OCI-LY3 (cell line): ENCODE results near the gene CIZ1.

Experiments
- EZH2phosphoT487 ChIP-seq: fragments of 200-600 bp; shearing (Covaris generic); IDR thresholded peaks from 2 replicates; pipeline ENCODE4 v1.6.1; 2018; ENCODE audit warnings: antibody characterized with exemption, mixed run types, low read depth
- TF ChIP-seq, protein P1 (sequence below): fragments of 200-600, 300-600 bp; sonication (generic); IDR thresholded peaks from 2 replicates; pipeline ENCODE4 v1.5.1; 2014; ENCODE audit warnings: antibody characterized with exemption, low read length, low read depth

DNA sequence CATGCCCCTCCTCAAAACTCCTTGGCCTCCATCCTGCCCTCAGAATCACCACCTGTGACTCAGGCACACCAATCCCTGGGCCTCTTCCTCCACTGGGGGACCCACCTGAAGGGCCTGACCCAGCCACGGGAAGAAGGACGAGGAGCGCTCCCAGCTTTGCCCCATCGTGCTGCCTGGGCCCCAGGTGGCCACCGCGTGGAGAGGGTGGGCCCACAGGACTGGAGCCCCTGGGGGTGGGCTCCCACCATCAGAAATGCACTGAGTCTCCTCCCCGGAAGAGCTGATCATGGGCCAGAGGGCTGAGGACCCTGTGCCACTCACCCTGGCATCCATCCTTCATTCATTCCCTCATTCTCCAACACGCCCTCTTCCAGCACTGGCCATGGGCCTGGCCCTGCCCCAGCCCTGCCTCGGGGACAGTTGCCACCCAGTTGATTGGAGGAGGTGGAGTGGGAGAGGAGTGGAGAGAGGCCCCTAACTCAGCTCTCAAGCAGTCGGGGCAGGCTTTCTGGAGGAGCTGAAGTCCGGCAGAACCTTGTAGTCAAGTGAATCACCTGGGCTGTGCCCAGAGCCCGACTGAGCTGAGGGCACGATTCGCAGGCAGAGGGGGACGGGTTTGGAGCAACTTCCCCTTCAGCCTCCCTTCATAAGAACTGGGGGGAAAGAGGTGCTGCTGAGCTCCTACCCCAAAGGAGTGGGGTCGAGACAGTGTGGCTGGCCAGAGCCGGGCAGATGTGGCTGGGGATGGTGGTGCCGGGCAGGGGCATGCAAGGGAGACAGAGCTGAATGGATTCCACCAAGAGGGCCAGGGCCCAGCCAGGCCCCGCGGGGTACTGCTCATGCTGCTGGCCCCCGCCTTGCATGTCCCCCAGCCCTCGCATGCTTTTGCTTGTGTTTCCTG lies 41.4 kb upstream of the CIZ1 start:
- TF ChIP-seq, protein P1, sequence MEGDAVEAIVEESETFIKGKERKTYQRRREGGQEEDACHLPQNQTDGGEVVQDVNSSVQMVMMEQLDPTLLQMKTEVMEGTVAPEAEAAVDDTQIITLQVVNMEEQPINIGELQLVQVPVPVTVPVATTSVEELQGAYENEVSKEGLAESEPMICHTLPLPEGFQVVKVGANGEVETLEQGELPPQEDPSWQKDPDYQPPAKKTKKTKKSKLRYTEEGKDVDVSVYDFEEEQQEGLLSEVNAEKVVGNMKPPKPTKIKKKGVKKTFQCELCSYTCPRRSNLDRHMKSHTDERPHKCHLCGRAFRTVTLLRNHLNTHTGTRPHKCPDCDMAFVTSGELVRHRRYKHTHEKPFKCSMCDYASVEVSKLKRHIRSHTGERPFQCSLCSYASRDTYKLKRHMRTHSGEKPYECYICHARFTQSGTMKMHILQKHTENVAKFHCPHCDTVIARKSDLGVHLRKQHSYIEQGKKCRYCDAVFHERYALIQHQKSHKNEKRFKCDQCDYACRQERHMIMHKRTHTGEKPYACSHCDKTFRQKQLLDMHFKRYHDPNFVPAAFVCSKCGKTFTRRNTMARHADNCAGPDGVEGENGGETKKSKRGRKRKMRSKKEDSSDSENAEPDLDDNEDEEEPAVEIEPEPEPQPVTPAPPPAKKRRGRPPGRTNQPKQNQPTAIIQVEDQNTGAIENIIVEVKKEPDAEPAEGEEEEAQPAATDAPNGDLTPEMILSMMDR: no peak
- no peak for TF ChIP-seq EZH2phosphoT487
